Measurements from ENCODE around the gene VSIG4. TPM values are rescaled to one million over a fixed set of nuclear protein-coding genes. Genes with fewer than 3 reads are reported as not detected.

Gene VSIG4
- total and polyA plus RNA-seq, 2 of the 8 experiments (the other 6 are each of a cell fraction or from before 2014, with no cell fraction given), result not detected

GRCh38 chrX:65993915-65994460, 45.9 kb downstream of the VSIG4 start:
- Histone ChIP-seq H3K18ac (ENCODE audit: extremely low read depth, low read length) (no peak overlapping the region), H3K4me3 (ENCODE audit: extremely low read depth in 1 of 4, insufficient read depth in 2 of 4, low read depth in 3 of 4, low read length in 4 of 4) (no peak overlapping the region), H3K79me1 (ENCODE audit: low read depth, low read length) (no peaks in the 10 kb centered on the region), H2BK12ac (ENCODE audit: low read depth, low read length) (no peak overlapping the region), H3K36me3 (ENCODE audit: control insufficient read depth in 2 of 4, insufficient read depth in 4 of 4, low read length in 3 of 4) (no peaks in the 10 kb centered on the region), H2BK15ac (ENCODE audit: low read length) (no peak overlapping the region), H3K79me2 (ENCODE audit: control insufficient read depth in 1 of 2, insufficient read depth in 2 of 2, low read length in 2 of 2) (no peaks in the 10 kb centered on the region), H3K27ac (ENCODE audit: low read depth, low read length) (no peak overlapping the region), H2AK5ac (ENCODE audit: low read depth, low read length) (no peak overlapping the region), H4K91ac (replicated peaks; ENCODE audit: insufficient read length, low read length) (no peak overlapping the region), H3K4ac (replicated peaks; ENCODE audit: insufficient read length, low read depth, low read length) (no peak overlapping the region), H3K9me3 (ENCODE audit: insufficient read depth in 2 of 2, low read depth in 1 of 2, low read length in 1 of 2) (peaks cover 4 to 10% of the 10 kb centered on the region in 2 experiments; a peak in 1 of 4 replicates), H2AFZ (ENCODE audit: low read length) (no peak overlapping the region), H4K8ac (ENCODE audit: extremely low read depth, insufficient read depth, low read length) (no peak overlapping the region), H2BK120ac (replicated peaks; ENCODE audit: low read depth, low read length) (no peak overlapping the region), H3K9ac (replicated peaks in 1 of 4; ENCODE audit: extremely low read depth in 1 of 4, low read depth in 3 of 4, low read length in 3 of 4) (no peak overlapping the region), H3K23me2 (ENCODE audit: low read depth, low read length) (no peaks in the 10 kb centered on the region), H2BK5ac (ENCODE audit: low read depth, low read length) (no peak overlapping the region), H3K4me2 (ENCODE audit: insufficient read depth in 1 of 2, low read depth in 2 of 2, low read length in 2 of 2) (no peak overlapping the region), H3K56ac (replicated peaks; ENCODE audit: insufficient read length, low read depth, low read length) (no peak overlapping the region), H3K27me3 (replicated peaks in 1 of 4; ENCODE audit: control insufficient read depth in 3 of 4, extremely low read depth in 1 of 4, insufficient read depth in 3 of 4, low read length in 3 of 4) (no peaks in the 10 kb centered on the region), H4K5ac (ENCODE audit: insufficient read length, low read depth, low read length) (no peak overlapping the region), H2BK20ac (ENCODE audit: low read length) (no peak overlapping the region), H3K14ac (ENCODE audit: insufficient read length) (no peak overlapping the region), H4K20me1 (replicated peaks in 1 of 2; ENCODE audit: control insufficient read depth in 1 of 2, insufficient read depth in 2 of 2, low read length in 2 of 2) (no peaks in the 10 kb centered on the region), H3K4me1 (replicated peaks in 1 of 4; ENCODE audit: control insufficient read depth in 3 of 4, insufficient read depth in 4 of 4, low read length in 3 of 4) (no peaks in the 10 kb centered on the region), H3K23ac (ENCODE audit: insufficient read length) (no peak overlapping the region)
- POLR2A ChIA-PET (ENCODE audit: partially characterized antibody), result no interaction called here
- DNase-seq (ENCODE audit: low read depth in 1 of 2, low spot score in 2 of 2) (no peak), FAIRE-seq (no peak)
- WGBS, 2 experiments (ENCODE audit: extremely low coverage in 1 of 2, insufficient coverage in 1 of 2, insufficient read length in 1 of 2, insufficient replicate concordance in 2 of 2, low coverage in 1 of 2, low lambda C conversion rate in 2 of 2, missing lambda C conversion rate in 1 of 2), result 86% methylated on average over 1 of the region's 2 CpGs; no CpG with 5 or more reads in 1 of the 2 experiments
- CTCF ChIA-PET (ENCODE audit: partially characterized antibody), result no interaction called here
- no peak for TF ChIP-seq CEBPB (IDR thresholded peaks at IDR 0.05; ENCODE audit: low read depth, low read length)
- no peak for TF ChIP-seq RNF2 (IDR thresholded peaks at IDR 0.05; ENCODE audit: borderline replicate concordance, low read depth, low read length, missing control alignments, poor library complexity, severe bottlenecking)
- no peak for TF ChIP-seq CTCF (IDR thresholded peaks at IDR 0.05; ENCODE audit: control extremely low read depth in 1 of 3, insufficient read depth in 1 of 3, low read depth in 1 of 3, low read length in 3 of 3)
- no peak for TF ChIP-seq MAX (IDR thresholded peaks at IDR 0.05)

Data from H1 (cell line).